G401.6 (cell line): ENCODE data around the gene CFAP210.
A peak's percentile ranks its signal among the peaks of the same experiment; 100 is the strongest.

Experiments used
- FAIRE-seq: peaks from 2 replicates; lab custom pipeline; 2012; peaks lifted over from hg19 to GRCh38; lab: Jason Lieb, UNC

CFAP210 gene

GRCh38 chr2:169694113-169694893, at the start of gene CFAP210, which contains the start of gene PHOSPHO2:
Gene CFAP210 (minus strand): TSS chr2:169694405. CDS start chr2:169694327, 78 bp downstream.
Gene PHOSPHO2 (plus strand): TSS chr2:169694469. CDS start chr2:169700972, 6,503 bp downstream.
- peak; percentile 95 for FAIRE-seq

DNA sequence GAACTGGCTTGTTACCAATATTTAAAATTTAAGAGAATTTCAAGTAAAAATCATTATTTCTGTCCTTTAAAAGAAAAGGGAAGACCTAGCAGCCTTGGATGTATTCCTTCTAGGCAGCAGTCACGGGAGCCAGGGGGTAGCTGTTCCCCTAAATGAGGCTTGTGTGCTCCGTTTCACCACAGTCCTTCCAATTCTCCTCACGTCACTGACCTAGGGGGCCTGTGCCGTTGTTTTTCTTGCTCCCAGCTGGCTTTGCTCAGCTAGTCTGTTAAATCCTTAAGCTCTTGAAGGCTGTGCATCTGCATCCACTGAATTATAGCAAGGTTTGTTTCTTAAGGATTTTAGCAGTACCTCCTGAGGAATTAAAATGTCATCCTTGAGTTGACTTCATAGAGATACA, 49.3 kb upstream of the CFAP210 start:
- no peak for FAIRE-seq

- FAIRE-seq: no peak
Observed at GRCh38 chr2:169739351-169739750, 45.1 kb upstream of the CFAP210 start.

DNA sequence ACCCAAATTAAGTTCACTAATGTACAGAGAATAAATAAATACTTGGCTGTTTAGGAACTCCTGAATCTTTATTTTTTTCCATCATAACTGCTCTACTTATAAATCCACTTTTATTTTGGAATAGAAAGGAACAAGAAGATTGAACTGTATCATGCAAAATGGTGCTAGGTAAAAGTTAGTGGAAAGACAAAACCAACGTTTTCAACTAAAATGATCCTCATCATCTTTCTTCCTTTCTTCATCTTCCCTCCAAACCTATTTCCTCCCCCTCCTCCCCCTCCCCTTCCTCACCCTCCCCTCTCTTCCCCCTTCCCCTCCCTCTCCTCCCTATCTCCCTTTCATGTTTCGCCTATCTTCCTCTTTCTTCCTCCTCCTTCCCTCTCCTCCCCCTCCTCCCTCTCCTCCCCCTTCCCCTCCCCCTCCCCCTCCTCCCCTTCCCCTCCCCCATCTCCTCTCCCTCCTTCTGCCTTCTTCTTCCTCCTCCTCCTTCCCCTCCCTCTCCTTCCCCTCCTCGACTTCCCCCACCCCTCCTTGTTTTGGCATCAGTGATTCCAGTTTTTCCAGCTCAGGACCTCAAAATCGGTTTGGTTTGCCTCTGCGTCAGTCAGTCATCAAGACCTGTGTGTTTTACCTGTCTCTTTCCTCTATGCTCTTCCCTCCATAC, 44.5 kb upstream of the CFAP210 start:
- no peak for FAIRE-seq

DNA sequence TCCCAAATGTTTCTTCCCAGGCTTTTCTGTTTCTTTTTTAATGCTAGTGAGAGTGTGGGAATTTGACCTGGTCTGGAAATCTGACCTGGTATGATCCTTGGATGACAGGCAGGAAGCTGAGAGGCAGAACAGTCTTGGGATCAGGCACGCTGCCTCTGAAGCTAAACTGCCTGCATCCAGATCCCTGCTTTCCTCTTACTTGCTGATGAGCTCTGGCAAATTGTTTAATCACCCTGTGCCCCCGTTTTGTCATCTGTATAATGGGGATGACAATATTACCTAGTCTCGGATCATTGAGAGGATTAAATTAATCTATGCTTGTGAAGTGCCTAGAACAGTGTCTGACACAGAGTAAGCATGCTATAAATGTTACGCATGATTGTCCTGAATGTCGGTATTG, 42.7 kb upstream of the CFAP210 start:
- no peak for FAIRE-seq

- FAIRE-seq: no peak
Observed at GRCh38 chr2:169735623-169736022, 41.4 kb upstream of the CFAP210 start.

GRCh38 chr2:169734169-169734847, 40.1 kb upstream of the CFAP210 start:
- no peak for FAIRE-seq

DNA sequence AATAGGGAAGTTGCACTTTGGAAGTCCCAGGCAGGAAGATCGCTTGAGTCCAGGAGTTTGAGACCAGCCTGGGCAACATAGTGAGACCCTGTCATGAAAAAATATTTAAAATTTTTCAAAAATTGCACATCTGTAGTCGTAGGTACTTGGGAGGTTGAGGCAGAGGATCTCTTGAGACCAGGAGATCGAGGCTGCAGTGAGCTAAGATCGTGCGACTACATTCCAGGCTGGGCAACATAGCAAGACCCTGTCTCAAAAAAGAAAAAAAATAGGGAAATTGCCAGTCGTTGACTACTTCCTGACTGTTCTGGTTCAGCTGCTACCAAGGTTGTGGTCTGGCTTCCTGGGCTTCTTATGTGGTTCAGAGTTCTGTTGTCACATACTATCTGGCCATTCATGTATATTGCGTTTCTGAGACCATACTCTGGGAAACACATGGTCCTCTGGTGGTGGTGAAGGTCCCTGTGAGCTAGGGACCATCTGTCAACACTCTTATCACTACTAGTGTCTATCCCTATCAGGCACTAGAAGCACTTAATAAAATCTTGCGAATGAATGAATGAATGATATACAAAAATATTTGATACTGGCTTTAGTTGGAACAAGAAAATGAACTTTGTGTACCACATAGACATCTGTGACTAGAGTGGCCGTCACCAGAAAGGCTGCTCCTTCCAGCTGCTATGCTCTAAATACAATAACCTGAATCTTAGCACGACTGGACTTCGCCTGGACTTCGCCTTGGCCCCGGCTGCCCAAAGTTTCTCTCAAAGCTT, 38.6 kb upstream of the CFAP210 start:
- no peak for FAIRE-seq

- no peak for FAIRE-seq
Observed at GRCh38 chr2:169732075-169732474, 37.9 kb upstream of the CFAP210 start.

DNA sequence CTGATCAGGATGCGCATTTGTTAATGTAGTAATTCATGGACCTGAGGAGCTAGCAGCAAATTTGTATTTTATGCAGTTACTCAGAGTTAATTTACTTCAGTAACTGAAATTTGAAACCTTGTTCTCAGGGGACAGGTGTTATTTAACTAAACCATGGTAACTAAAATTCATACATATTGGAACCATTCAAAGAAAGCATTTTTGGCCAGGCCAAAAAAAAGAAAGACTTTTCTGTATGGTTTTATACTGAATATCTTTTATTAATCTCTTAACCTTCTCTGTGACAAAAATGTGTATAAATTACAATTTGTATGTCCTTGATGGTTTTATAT, 35.0 kb upstream of the CFAP210 start:
- FAIRE-seq: no peak

DNA sequence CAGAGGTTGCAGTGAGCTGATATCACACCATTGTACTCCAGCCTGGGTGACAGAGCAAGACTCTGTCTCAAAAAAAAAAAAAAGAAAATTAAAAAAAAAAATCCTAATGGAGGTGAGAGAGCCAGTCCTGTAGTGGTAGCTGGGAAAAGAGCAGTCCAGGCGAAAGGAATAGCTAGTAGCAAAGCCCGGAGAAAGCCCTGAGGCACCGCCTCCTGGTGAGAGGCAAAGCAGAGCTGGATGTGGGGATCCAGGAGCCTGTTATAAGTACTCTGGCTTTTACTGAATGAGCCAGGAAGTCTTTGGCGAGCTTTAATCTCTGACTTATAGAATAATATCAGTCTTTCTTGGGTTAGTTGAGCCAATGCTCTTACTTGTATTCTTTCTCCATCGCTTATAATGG, 32.9 kb upstream of the CFAP210 start:
- FAIRE-seq: no peak

DNA sequence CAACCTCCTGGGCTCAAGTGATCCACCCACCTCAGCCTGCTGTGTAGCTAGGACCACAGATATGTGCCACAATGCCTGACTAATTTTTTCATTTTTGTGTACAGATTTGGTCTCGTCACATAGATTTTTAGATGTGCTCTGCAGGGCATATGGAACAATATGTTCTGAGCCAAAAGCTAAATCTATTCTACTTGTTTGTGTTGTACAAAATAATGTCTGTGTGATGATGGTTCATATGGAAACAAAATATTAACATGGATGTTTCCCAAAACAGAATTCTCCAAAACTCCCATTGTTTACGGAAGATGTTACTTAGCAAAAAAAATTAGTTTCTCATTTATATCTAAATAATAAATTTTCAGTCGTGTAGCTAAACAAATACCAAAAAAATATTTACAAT, 26.8 kb upstream of the CFAP210 start:
- no peak for FAIRE-seq

- FAIRE-seq: no peak
Observed at GRCh38 chr2:169718930-169719504, 24.8 kb upstream of the CFAP210 start.

DNA sequence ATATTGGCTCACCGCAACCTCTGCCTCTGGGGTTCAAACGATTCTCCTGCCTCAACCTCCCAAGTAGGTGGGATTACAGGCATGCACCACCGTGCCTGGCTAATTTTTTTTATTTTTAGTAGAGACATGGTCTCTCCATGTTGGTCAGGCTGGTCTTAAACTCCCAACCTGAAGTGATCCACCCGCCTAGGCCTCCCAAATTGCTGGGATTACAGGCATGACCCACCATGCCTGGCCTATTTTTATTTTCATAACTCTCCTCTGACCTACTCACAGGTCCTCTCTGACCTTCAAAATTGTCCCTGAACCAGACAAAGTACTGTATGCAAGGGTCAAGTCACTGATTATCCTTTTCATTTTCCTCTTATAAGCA, 23.5 kb upstream of the CFAP210 start:
- no peak for FAIRE-seq

DNA sequence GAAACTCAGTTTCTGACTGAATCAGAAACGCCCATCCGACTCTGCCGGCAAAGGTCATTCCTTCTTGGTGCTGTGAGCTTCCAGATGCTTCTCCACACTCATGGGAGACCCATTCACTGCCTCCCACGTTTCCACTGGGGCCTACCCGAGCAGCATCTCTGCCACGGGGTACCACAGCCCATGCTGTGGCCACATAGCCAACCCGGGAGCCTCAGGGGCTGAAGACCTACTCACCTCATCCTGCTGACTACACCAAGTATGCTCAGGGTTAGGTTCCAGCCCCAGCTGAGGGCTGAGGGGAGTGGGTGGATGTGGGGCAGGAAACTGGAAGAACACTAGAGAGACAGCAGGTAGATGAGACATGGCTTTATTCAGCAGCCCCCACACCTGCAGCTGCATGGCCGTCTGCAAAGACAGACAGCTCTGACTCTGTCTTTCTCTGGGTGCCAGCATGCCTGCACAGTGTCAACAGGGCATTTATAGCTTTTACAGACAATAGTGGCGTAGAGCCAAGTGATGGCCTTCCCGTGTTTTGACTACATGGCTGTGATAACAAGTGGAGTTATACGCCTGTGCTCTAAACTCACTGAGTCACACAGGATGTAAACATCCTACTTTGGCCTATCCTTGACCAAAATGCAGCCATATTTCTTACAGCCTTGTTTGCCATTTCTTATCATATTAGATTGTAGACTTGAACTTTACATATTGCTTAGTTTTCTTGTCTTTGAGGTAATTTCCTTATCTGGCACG, 22.9 kb upstream of the CFAP210 start:
- FAIRE-seq: no peak

- FAIRE-seq: no peak
Observed at GRCh38 chr2:169716238-169716886, 22.2 kb upstream of the CFAP210 start.

- no peak for FAIRE-seq
Observed at GRCh38 chr2:169715379-169716237, 21.4 kb upstream of the CFAP210 start.

DNA sequence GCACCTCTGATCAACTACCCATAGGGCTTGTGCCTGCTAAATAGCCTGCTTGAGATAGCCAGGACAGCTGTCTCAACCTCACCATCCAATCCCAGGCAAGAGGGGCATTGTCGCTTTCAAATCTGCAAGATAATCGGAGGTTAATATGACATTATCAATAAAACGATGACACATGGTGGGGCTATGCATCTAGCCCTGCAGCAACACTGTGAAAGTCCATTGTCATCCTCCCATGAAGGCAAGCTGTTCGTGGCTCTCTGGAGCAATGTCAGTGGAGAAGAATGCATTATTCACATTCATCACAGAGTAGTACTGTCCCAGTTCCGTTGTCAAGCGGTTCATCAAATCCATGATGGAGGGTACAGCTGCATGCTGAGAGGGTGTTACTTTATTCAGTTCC, 20.5 kb upstream of the CFAP210 start:
- FAIRE-seq: no peak

GRCh38 chr2:169713331-169713730, 19.1 kb upstream of the CFAP210 start:
- FAIRE-seq: no peak

DNA sequence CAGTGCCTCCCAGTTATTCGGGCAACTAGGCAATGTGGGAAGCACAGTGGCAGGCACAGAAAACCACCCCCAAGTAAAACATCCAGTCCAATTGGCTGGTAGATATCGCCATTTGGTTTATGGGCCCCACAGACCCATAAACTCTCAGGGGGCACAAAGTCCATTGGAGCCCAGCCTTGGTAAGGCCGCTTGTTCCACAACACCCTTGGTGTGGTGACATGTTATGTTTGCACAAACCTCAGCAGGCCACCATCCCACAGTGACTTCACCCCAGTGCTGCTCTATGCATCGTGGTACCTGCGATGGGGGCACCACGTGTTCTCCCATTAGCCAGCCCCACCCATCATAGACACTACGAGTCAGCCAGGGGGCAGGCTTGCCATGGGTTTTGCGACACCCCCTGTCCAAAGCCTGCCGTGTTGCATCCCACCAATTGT, 18.6 kb upstream of the CFAP210 start:
- no peak for FAIRE-seq
